Measurements from ENCODE around the gene JDP2. TPM values are rescaled to one million over a fixed set of nuclear protein-coding genes. Genes with fewer than 3 reads are reported as not detected.
A peak's percentile ranks its signal among the peaks of the same experiment; 100 is the strongest.

JDP2 gene
- polyA plus RNA-seq, 6 donors from 2014 or later: 1.5 to 4.7 (median 3.3) TPM; not detected in 1

- Mint-ChIP-seq H3K36me3 (no peaks in the 10 kb centered on the region), H3K4me1 (peaks cover 0 to 8% (median 0%) of the 10 kb centered on the region in 3 donors), H3K4me3 (no peak overlapping the region), H3K27me3 (peaks cover 0 to 16% (median 10%) of the 10 kb centered on the region in 3 donors), H3K9me3 (peaks cover 0 to 3% (median 0%) of the 10 kb centered on the region in 7 donors), H3K27ac (peak overlapping the region in 2 of 6 donors; percentile 48 to 49)
- DNase-seq (no peak), ATAC-seq (ENCODE audit: low read depth in 2 of 2) (no peak)
These were observed 32.0 kb upstream of the JDP2 start for GRCh38 chr14:75395862-75396261.

DNA sequence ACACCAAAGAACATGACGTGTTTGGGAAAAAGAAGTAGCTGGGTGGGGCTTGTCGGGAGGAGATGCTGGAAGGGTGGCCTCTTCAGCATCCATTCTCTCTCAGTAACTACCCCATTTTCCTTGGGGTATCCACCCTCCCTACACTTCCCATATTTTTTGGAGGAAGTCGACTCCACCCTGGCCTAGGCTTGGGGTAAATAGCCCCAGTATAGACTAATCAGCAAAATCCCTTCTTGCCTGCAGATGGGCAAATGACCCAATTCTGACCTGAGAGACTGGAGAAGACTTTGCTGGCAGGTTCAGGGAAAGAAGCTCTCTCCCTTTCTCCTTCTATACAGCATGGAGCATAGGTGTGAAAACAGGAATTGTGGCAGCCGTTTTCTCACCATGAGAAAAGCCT, 28.5 kb upstream of the JDP2 start:
- Mint-ChIP-seq H3K27ac (no peak overlapping the region), H3K27me3 (peaks cover 0 to 16% (median 10%) of the 10 kb centered on the region in 3 donors), H3K9me3 (peaks cover 0 to 3% (median 0%) of the 10 kb centered on the region in 7 donors), H3K4me3 (no peak overlapping the region), H3K4me1 (peaks cover 0 to 8% (median 0%) of the 10 kb centered on the region in 3 donors), H3K36me3 (no peaks in the 10 kb centered on the region)
- DNase-seq: no peak
- no peak for ATAC-seq (ENCODE audit: low read depth in 2 of 2)

- DNase-seq (no peak), ATAC-seq (ENCODE audit: low read depth in 2 of 2) (no peak)
- peaks cover 0 to 3% (median 0%) of the 10 kb centered on the region in 7 donors for H3K9me3 Mint-ChIP-seq
- peaks cover 0 to 16% (median 10%) of the 10 kb centered on the region in 3 donors for H3K27me3 Mint-ChIP-seq
- peak overlapping the region in 2 of 8 donors; percentile 6 to 47 for H3K4me3 Mint-ChIP-seq
- peaks cover 0 to 8% (median 0%) of the 10 kb centered on the region in 3 donors for H3K4me1 Mint-ChIP-seq
- H3K36me3 Mint-ChIP-seq: no peaks in the 10 kb centered on the region
- peak overlapping the region in 1 of 6 donors; percentile 2 for H3K27ac Mint-ChIP-seq
These were observed 27.7 kb upstream of the JDP2 start for GRCh38 chr14:75399843-75400775.

DNA sequence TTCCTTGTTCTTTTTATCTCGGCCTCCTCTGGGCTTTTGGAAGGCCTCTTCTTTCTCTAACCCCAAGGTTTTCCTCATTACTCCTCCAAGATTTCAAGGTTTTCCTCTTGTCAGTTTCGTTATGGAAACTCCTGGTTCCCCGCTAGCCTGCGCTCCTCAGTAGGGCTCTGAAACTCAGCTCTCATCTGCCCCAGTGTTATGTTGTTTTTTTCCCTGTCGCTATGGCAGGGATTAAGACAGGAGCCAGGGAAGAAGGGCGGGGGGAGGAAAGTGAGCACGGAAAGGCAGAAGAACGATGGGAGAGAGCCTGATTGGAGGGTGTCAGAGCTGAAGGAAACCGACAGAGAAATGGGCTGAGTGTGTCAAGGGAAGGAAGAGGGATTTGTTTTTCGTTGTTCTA, 26.5 kb upstream of the JDP2 start:
- peak overlapping the region in 1 of 6 donors; percentile 53 for H3K27ac Mint-ChIP-seq
- H3K4me3 Mint-ChIP-seq: no peak overlapping the region
- H3K36me3 Mint-ChIP-seq: no peaks in the 10 kb centered on the region
- peaks cover 0 to 3% (median 0%) of the 10 kb centered on the region in 7 donors for H3K9me3 Mint-ChIP-seq
- peaks cover 0 to 10% (median 0%) of the 10 kb centered on the region in 3 donors for H3K27me3 Mint-ChIP-seq
- DNase-seq (no peak), ATAC-seq (ENCODE audit: low read depth in 2 of 2) (no peak)
- peaks cover 0 to 8% (median 0%) of the 10 kb centered on the region in 3 donors for H3K4me1 Mint-ChIP-seq

GRCh38 chr14:75402867-75403413, 24.9 kb upstream of the JDP2 start:
- Mint-ChIP-seq H3K27ac (no peak overlapping the region), H3K4me3 (no peak overlapping the region), H3K36me3 (no peaks in the 10 kb centered on the region), H3K9me3 (peaks cover 0 to 3% (median 0%) of the 10 kb centered on the region in 7 donors), H3K4me1 (peaks cover 0 to 8% (median 0%) of the 10 kb centered on the region in 3 donors), H3K27me3 (peaks cover 0 to 10% (median 0%) of the 10 kb centered on the region in 3 donors)
- ATAC-seq (ENCODE audit: low read depth in 2 of 2): no peak
- DNase-seq: no peak

DNA sequence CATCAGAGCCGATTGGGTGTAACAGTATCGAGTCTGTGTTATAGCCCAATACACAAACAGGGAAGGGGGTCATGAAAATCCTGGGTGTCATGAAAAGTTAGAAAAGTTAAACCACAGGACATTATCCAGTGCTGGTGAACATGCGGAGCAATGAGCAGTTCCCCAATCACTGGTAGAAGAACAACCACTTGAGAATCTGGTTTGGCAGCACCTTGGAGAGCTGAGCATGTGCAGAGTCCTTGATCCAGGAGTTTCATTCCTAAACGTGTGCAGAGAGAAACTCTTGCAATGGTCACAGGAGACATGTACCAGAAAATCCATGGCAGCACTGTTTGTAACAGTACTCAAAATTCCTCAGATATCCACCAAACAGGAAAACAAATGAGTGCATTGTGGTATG, 23.0 kb upstream of the JDP2 start:
- Mint-ChIP-seq H3K4me3 (no peak overlapping the region), H3K36me3 (no peaks in the 10 kb centered on the region), H3K27me3 (peaks cover 0 to 1% (median 0%) of the 10 kb centered on the region in 3 donors), H3K27ac (no peak overlapping the region), H3K4me1 (peaks cover 0 to 5% (median 0%) of the 10 kb centered on the region in 3 donors), H3K9me3 (no peaks in the 10 kb centered on the region)
- no peak for DNase-seq
- no peak for ATAC-seq (ENCODE audit: low read depth in 2 of 2)

GRCh38 chr14:75406102-75406501, 21.7 kb upstream of the JDP2 start:
- DNase-seq: no peak
- no peak for ATAC-seq (ENCODE audit: low read depth in 2 of 2)
- Mint-ChIP-seq H3K27me3 (no peaks in the 10 kb centered on the region), H3K4me3 (no peak overlapping the region), H3K9me3 (no peaks in the 10 kb centered on the region), H3K27ac (no peak overlapping the region), H3K36me3 (no peaks in the 10 kb centered on the region), H3K4me1 (no peaks in the 10 kb centered on the region)

DNA sequence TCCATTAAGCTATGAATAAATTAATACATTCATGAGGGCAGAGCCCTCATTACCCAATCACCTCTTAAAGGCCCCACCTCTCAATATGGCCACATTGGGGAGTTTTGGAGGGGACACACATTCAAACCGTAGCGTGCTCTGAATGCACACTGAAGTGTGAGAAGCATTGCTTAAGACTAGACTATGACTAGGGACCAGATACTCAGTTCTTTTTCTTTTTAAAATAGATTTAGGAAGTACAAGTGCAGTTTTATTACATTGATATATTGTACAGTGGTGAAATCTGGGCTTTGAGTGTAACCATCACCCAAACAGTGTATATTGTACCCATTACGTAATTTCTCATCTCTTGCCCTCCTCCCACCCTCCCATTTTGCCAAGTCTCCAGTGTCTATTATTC, 21.0 kb upstream of the JDP2 start:
- Mint-ChIP-seq H3K4me3 (no peak overlapping the region), H3K4me1 (no peaks in the 10 kb centered on the region), H3K36me3 (no peaks in the 10 kb centered on the region), H3K27me3 (no peaks in the 10 kb centered on the region), H3K27ac (no peak overlapping the region), H3K9me3 (no peaks in the 10 kb centered on the region)
- no peak for DNase-seq
- ATAC-seq (ENCODE audit: low read depth in 2 of 2): no peak

DNA sequence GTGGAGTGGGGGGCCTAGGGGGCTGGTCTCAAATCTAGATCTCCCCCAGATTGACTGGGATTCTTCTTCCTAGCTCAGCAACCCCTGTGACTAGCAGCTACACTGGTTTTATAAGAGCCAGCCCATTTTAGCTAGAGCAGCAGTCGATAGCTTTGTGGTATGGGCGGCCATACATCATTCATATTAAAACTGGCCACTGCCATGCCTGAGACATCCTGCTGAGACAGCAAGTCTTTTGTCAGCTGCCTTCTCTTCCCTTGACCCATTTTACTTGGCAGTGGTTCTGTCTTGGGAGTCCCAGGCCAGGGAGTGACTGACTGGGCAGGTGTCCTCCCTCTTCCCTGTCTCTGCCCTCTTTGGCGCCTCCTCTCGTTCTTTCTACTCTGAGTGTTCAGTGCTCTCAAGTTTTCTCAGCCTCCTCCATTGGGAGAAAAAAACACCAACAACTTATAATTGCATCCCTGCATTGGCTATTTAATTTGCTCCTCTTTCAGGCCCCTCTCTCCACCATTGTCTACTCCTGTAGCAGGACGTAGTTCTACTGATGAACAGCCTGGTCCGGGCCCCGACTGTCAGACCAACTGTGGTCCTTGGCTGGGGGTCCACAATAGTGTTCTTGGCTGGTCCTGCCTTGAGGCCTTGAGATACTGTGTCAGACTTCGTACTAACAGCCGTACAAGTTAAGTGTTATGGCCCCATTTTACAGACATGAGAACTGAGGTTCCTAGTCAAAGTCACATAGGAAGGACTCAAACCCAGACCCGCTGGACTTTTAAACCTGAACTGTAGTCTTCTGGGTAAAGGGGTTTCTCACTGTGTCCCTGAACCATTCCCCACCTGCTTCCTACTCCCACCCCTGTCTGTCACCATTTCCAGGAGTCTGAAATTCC, 18.3 kb upstream of the JDP2 start:
- Mint-ChIP-seq H3K36me3 (no peaks in the 10 kb centered on the region), H3K9me3 (no peaks in the 10 kb centered on the region), H3K27ac (peak overlapping the region in 2 of 6 donors; percentile 60 to 73), H3K27me3 (no peaks in the 10 kb centered on the region), H3K4me1 (no peaks in the 10 kb centered on the region), H3K4me3 (no peak overlapping the region)
- DNase-seq: no peak
- no peak for ATAC-seq (ENCODE audit: low read depth in 2 of 2)

DNA sequence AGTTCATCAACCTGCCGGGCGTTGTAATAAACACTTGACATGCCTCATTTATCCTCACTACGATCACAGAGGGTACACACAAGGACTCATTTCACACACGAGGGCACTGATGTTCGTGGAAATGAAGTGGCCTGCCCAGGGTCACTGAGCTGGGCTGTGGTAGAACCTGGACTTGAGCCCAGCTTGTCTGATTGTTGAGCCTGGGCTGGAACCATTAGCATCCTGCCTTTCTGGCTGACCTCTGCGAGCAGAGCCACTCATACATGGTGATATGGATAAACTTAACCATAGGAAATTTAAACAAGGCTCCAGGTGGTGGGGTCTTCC, 16.6 kb upstream of the JDP2 start:
- H3K9me3 Mint-ChIP-seq: no peaks in the 10 kb centered on the region
- no peak overlapping the region for H3K4me3 Mint-ChIP-seq
- no peaks in the 10 kb centered on the region for H3K36me3 Mint-ChIP-seq
- no peak for DNase-seq
- no peak for ATAC-seq (ENCODE audit: low read depth in 2 of 2)
- no peaks in the 10 kb centered on the region for H3K4me1 Mint-ChIP-seq
- no peak overlapping the region for H3K27ac Mint-ChIP-seq
- no peaks in the 10 kb centered on the region for H3K27me3 Mint-ChIP-seq

- Mint-ChIP-seq H3K27me3 (no peaks in the 10 kb centered on the region), H3K36me3 (no peaks in the 10 kb centered on the region), H3K4me3 (no peak overlapping the region), H3K9me3 (no peaks in the 10 kb centered on the region), H3K27ac (no peak overlapping the region), H3K4me1 (no peaks in the 10 kb centered on the region)
- ATAC-seq (ENCODE audit: low read depth in 2 of 2) (no peak), DNase-seq (no peak)
These were observed 14.8 kb upstream of the JDP2 start for GRCh38 chr14:75413013-75413412.

GRCh38 chr14:75417674-75418073, 10.1 kb upstream of the JDP2 start:
- H3K27ac Mint-ChIP-seq: no peak overlapping the region
- no peak overlapping the region for H3K4me3 Mint-ChIP-seq
- DNase-seq (no peak), ATAC-seq (ENCODE audit: low read depth in 2 of 2) (no peak)
- no peaks in the 10 kb centered on the region for H3K36me3 Mint-ChIP-seq
- no peaks in the 10 kb centered on the region for H3K27me3 Mint-ChIP-seq
- peaks cover 10 to 14% (median 11%) of the 10 kb centered on the region in 3 donors for H3K4me1 Mint-ChIP-seq
- no peaks in the 10 kb centered on the region for H3K9me3 Mint-ChIP-seq

Data from naive B cell (primary cell).